ENCODE measurements around the gene TFF2. TPM values are rescaled to one million over a fixed set of nuclear protein-coding genes. Genes with fewer than 3 reads are reported as not detected.

TFF2 gene
- polyA plus RNA-seq, 1 of the 3 experiments (the other 2 are of a cell fraction), result not detected

- DNase-seq, result no peak
- Histone ChIP-seq H2AFZ (ENCODE audit: low read depth) (no peak overlapping the region), H3K36me3 (replicated peaks in 1 of 2; ENCODE audit: control insufficient read depth in 1 of 2, insufficient read depth in 2 of 2, low read length in 1 of 2) (no peaks in the 10 kb centered on the region), H3K9ac (no peak overlapping the region), H3K4me1 (ENCODE audit: control insufficient read depth in 1 of 2, insufficient read depth in 2 of 2, low read depth in 1 of 2, low read length in 1 of 2) (no peaks in the 10 kb centered on the region), H4K20me1 (ENCODE audit: insufficient read depth) (no peaks in the 10 kb centered on the region), H3K79me2 (ENCODE audit: insufficient read depth) (no peaks in the 10 kb centered on the region), H3K4me2 (no peak overlapping the region), H3K27me3 (ENCODE audit: insufficient read depth) (no peaks in the 10 kb centered on the region), H3K9me3 (no peaks in the 10 kb centered on the region), H3F3A (replicated peaks; ENCODE audit: insufficient read depth) (no peaks in the 10 kb centered on the region), H3K4me3 (ENCODE audit: low read depth in 2 of 2, low read length in 1 of 2) (no peak overlapping the region), H3K27ac (ENCODE audit: low read depth in 2 of 2, low read length in 1 of 2) (no peak overlapping the region), H3K9me2 (no peaks in the 10 kb centered on the region)
- CTCF ChIA-PET, result no interaction called here
- WGBS (ENCODE audit: low lambda C conversion rate), result 59% methylated on average over 20 of the region's 20 CpGs
- TF ChIP-seq EP300 (IDR thresholded peaks at IDR 0.05; ENCODE audit: borderline replicate concordance in 1 of 2, low read depth in 1 of 2, low read length in 1 of 2) (no peak), TAF1 (IDR thresholded peaks at IDR 0.05; ENCODE audit: borderline replicate concordance, low read depth, low read length) (no peak), SIN3A (IDR thresholded peaks at IDR 0.05; ENCODE audit: borderline replicate concordance, low read depth, low read length) (no peak), ELF1 (IDR thresholded peaks at IDR 0.05) (no peak), FOXJ3 (CRISPR knock-in tag; IDR thresholded peaks at IDR 0.05) (no peak), FOSL2 (IDR thresholded peaks at IDR 0.05; ENCODE audit: borderline replicate concordance, low read depth) (no peak), ZBTB33 (IDR thresholded peaks at IDR 0.05; ENCODE audit: borderline replicate concordance, low read depth) (no peak), RXRA (IDR thresholded peaks at IDR 0.05; ENCODE audit: borderline replicate concordance, low read depth) (no peak), MXI1 (IDR thresholded peaks at IDR 0.05; ENCODE audit: low read depth, low read length) (no peak), NFIC (IDR thresholded peaks at IDR 0.05; ENCODE audit: borderline replicate concordance) (no peak), MEF2A (IDR thresholded peaks at IDR 0.05; ENCODE audit: borderline replicate concordance, low read depth) (no peak)
- TF ChIP-seq, protein P1, sequence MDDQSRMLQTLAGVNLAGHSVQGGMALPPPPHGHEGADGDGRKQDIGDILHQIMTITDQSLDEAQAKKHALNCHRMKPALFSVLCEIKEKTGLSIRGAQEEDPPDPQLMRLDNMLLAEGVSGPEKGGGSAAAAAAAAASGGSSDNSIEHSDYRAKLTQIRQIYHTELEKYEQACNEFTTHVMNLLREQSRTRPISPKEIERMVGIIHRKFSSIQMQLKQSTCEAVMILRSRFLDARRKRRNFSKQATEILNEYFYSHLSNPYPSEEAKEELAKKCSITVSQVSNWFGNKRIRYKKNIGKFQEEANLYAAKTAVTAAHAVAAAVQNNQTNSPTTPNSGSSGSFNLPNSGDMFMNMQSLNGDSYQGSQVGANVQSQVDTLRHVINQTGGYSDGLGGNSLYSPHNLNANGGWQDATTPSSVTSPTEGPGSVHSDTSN (IDR thresholded peaks at IDR 0.05), result no peak
- POLR2A ChIA-PET, result no interaction called here
Measured at GRCh38 chr21:42388740-42389448, 38.1 kb upstream of the TFF2 start.

DNA sequence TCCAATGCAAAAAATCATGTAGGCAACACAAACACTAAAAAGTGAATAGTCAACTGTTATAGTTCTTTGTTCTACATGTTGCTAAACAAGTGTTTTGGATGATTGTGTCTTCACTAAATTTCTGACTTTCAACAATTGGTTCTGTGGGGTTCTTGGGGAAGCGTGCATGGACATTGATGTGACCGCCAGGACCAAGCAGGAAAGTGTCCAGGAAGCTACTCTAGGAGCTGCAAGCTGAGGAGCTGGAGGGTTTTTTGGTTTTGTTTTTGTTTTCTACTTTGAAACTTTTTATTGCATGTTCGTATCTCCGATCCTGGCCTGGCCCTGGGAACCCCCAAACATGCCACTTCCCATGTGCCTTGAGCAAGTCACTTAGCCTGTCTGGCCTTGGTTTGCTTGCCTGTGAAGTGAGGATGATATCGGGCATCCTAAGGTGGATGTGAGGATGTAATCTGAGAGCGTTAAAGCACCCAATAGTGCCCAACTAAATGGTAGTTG is 37.1 kb upstream of the TFF2 start:
- Histone ChIP-seq H4K20me1 (ENCODE audit: insufficient read depth) (no peaks in the 10 kb centered on the region), H3K36me3 (replicated peaks in 1 of 2; ENCODE audit: control insufficient read depth in 1 of 2, insufficient read depth in 2 of 2, low read length in 1 of 2) (no peaks in the 10 kb centered on the region), H3K9me3 (no peaks in the 10 kb centered on the region), H3K9me2 (no peaks in the 10 kb centered on the region), H3K4me3 (ENCODE audit: low read depth in 2 of 2, low read length in 1 of 2) (no peak overlapping the region), H3K79me2 (ENCODE audit: insufficient read depth) (no peaks in the 10 kb centered on the region), H3F3A (replicated peaks; ENCODE audit: insufficient read depth) (no peaks in the 10 kb centered on the region), H3K27ac (ENCODE audit: low read depth in 2 of 2, low read length in 1 of 2) (no peak overlapping the region), H3K4me2 (no peak overlapping the region), H2AFZ (ENCODE audit: low read depth) (no peak overlapping the region), H3K9ac (no peak overlapping the region), H3K27me3 (ENCODE audit: insufficient read depth) (no peaks in the 10 kb centered on the region), H3K4me1 (ENCODE audit: control insufficient read depth in 1 of 2, insufficient read depth in 2 of 2, low read depth in 1 of 2, low read length in 1 of 2) (no peaks in the 10 kb centered on the region)
- no peak for TF ChIP-seq EZH2phosphoT487 (IDR thresholded peaks at IDR 0.05; ENCODE audit: borderline replicate concordance, low read depth)
- no peak for TF ChIP-seq NFIC (IDR thresholded peaks at IDR 0.05; ENCODE audit: borderline replicate concordance)
- no peak for TF ChIP-seq POLR2AphosphoS5 (IDR thresholded peaks at IDR 0.05; ENCODE audit: low read depth, low read length)
- TF ChIP-seq GATA2 (CRISPR knock-in tag; IDR thresholded peaks at IDR 0.05), result no peak
- TF ChIP-seq MXI1 (IDR thresholded peaks at IDR 0.05; ENCODE audit: low read depth, low read length), result no peak
- TF ChIP-seq SIN3A (IDR thresholded peaks at IDR 0.05; ENCODE audit: borderline replicate concordance, low read depth, low read length), result no peak
- TF ChIP-seq TAF1 (IDR thresholded peaks at IDR 0.05; ENCODE audit: borderline replicate concordance, low read depth, low read length), result no peak
- TF ChIP-seq RCOR1 (IDR thresholded peaks at IDR 0.05; ENCODE audit: low read length), result no peak
- TF ChIP-seq CHD2 (IDR thresholded peaks at IDR 0.05; ENCODE audit: low read length, partially characterized antibody), result no peak
- TF ChIP-seq NRF1 (IDR thresholded peaks at IDR 0.05; ENCODE audit: low read depth, low read length), result no peak
- no peak for TF ChIP-seq FOXJ3 (CRISPR knock-in tag; IDR thresholded peaks at IDR 0.05)
- TF ChIP-seq RAD21 (IDR thresholded peaks at IDR 0.05; ENCODE audit: low read length), result no peak
- TF ChIP-seq, protein P1 (IDR thresholded peaks at IDR 0.05), result no peak
- TF ChIP-seq MAX (IDR thresholded peaks at IDR 0.05; ENCODE audit: low read depth), result no peak
- 36% methylated on average over 6 of the region's 6 CpGs for WGBS (ENCODE audit: low lambda C conversion rate)
- CTCF ChIA-PET, result no interaction called here
- POLR2A ChIA-PET, result no interaction called here
- DNase-seq, result no peak

Data from SK-N-SH (cell line).